Subcutaneous abdominal adipose tissue (tissue), 5 donors: ENCODE results near the gene ARRDC1.

Experiments
- H3K27ac ChIP-seq: one replicate; pipeline ENCODE4 v1.7.0; 2013; ENCODE audit warnings: low read depth, mild to moderate bottlenecking, inconsistent platforms, low read length, moderate library complexity
- H3K27me3 ChIP-seq, 5 donors: one replicate each; pipeline ENCODE4 v1.7.0; 2013; ENCODE audit warnings: low read length in 5 of 5, inconsistent platforms in 1 of 5; ENCODE audit not compliant: control insufficient read depth in 5 of 5, insufficient read depth in 4 of 5
- H3K36me3 ChIP-seq, 5 donors: one replicate each; pipeline ENCODE4 v1.7.0; 2013; ENCODE audit warnings: low read length in 5 of 5; ENCODE audit not compliant: control insufficient read depth in 5 of 5, insufficient read depth in 5 of 5
- H3K4me1 ChIP-seq, 5 donors: one replicate each; pipeline ENCODE4 v1.7.0; 2013; ENCODE audit warnings: low read length in 5 of 5, mild to moderate bottlenecking in 3 of 5, moderate library complexity in 1 of 5; ENCODE audit not compliant: control insufficient read depth in 5 of 5, insufficient read depth in 5 of 5
- H3K4me3 ChIP-seq, 5 donors: one replicate each; pipeline ENCODE4 v1.7.0; 2013; ENCODE audit warnings: low read length in 5 of 5, low read depth in 1 of 5
- H3K9ac ChIP-seq, 5 donors: one replicate each; pipeline ENCODE4 v1.7.0; 2013; ENCODE audit warnings: low read length in 5 of 5, mild to moderate bottlenecking in 4 of 5, moderate library complexity in 3 of 5
- H3K9me3 ChIP-seq, 5 donors: one replicate each; pipeline ENCODE4 v1.7.0; 2013; ENCODE audit warnings: low read length in 5 of 5; ENCODE audit not compliant: control insufficient read depth in 5 of 5
- donor health status: healthy.
- donor health status: healthy.
- donor health status: healthy.
- donor health status: healthy.
- donor health status: healthy.

The ARRDC1 gene

DNA sequence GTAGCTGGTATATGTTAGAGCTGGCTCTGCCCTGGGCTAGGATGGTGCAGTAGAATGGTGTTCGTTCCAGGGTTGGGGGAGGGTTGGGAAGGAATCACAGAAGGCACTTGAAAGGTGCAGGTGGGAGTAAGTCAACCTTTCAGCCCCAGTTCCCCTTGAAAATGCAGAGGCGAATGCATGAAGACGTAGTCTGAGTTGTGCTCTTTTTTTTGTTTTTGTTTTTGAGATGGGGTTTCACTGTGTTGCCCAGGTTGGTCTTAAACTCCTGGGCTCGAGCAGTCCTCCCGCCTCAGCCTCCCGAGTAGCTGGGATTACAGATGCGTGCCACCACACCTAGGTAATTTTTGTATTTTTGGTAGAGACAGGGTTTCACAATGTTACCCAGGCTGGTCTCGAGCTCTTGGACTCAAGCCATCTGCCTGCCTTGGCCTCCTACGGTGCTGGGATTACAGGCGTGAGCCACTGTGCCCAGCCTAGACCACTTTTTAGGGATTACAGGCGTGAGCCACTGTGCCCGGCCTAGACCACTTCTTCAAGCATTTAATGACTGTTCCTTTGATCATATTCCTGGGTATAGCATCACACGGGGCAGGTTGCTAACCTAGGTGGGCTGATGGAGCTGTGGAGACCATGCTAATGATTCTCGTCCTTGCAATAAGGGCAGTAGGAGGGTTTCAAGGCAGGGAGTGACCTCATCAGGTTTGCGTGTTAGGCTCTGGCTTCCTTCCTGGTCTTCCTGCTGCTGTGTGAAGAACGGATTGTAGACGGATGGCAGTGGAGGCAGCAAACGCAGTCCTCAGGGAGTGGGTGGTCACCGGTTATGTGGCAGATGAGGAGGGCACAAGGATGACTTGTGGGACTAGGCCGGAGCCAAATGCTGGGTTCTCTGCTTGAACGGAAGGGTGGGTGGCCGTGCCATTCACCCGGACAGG, 27.0 kb downstream of the ARRDC1 start:
- peaks cover 4 to 41% (median 34%) of the 10 kb centered on the region in 5 donors for H3K4me1 ChIP-seq
- peak overlapping the region; percentile 34 for H3K27ac ChIP-seq
- H3K4me3 ChIP-seq, result peak overlapping the region in 1 of 5 donors; percentile 33
- H3K9ac ChIP-seq, result peak overlapping the region in 2 of 5 donors; percentile 14 to 64
- no peaks in the 10 kb centered on the region for H3K36me3 ChIP-seq
- no peaks in the 10 kb centered on the region for H3K27me3 ChIP-seq
- H3K9me3 ChIP-seq, result no peaks in the 10 kb centered on the region

DNA sequence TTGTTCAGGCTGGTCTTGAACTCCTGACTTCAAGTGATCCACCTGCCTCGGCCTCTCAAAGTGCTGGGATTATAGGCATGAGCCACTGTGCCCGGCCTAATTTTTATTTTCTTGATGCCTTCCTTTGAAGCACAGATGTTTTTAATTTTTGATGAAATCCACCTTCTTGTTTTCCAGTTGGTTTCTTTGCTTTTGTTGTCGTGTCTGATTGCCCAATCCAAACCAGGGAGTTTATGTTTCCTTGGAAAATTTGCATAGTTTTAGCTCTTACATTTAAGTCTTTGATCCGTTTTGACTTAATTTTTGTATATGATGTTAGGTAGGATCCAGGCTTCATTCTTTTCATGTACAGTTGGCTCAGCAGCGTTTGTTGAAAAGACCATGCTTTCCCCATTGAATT, 28.5 kb downstream of the ARRDC1 start:
- H3K9me3 ChIP-seq, result no peaks in the 10 kb centered on the region
- no peaks in the 10 kb centered on the region for H3K36me3 ChIP-seq
- no peak overlapping the region for H3K27ac ChIP-seq
- H3K9ac ChIP-seq, result no peak overlapping the region
- H3K27me3 ChIP-seq, result no peaks in the 10 kb centered on the region
- H3K4me1 ChIP-seq, result peaks cover 4 to 31% (median 29%) of the 10 kb centered on the region in 5 donors
- no peak overlapping the region for H3K4me3 ChIP-seq

DNA sequence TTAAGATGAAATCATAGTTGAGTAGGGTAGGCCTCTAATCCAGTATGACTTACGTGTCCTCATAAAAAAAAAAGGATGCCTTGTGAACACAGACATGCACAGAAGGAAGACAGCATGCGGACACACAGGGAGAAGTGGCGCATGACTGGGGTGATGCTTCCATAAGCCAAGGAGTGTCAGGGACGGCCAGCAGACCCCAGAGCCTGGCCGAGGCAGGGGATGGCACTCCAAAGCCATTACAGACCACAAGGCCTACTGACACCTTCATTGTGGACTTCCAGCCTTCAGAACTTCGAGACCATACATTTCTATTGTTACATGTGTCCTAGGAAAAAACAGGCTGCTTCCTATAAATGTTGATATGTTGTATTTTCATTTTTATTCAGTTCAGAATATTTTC, 33.2 kb downstream of the ARRDC1 start:
- no peak overlapping the region for H3K4me3 ChIP-seq
- H3K36me3 ChIP-seq, result peaks cover 0 to 9% (median 3%) of the 10 kb centered on the region in 5 donors
- no peaks in the 10 kb centered on the region for H3K27me3 ChIP-seq
- no peaks in the 10 kb centered on the region for H3K9me3 ChIP-seq
- no peak overlapping the region for H3K9ac ChIP-seq
- H3K4me1 ChIP-seq, result peaks cover 0 to 17% (median 9%) of the 10 kb centered on the region in 5 donors
- H3K27ac ChIP-seq, result no peak overlapping the region

DNA sequence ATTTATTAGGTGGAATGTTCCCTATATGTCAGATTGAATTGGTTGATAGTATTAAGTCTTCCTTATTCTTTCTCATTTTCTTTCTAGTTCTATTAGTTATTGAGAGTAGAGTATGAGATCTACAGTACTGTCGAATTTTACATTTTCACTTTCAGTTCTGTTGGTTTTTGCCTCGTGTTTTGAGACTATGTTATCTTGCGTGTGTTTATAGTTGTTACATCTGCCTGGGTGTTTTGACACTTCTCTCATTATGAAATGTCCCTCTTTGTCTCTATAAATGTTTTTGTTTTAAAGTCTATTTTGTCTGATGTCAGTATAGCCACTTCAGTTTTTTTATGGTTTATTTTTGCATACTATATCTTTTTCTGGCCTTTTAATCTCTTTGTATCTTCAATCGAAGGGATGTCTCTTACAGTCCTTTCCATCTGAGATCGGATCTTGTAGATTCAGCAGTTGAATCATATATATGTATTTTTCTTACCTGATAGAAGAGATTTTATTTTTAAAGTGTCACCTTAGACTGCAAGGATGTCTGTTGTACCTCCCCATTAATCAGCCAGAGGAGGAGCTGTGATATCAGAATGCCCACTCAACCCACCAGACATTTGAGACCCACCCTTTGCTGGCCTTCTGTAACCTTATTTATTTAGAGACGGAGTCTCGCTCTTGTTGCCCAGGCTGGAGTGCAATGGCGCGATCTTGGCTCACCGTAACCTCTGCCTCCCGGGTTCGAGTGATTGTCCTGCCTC, 34.0 kb downstream of the ARRDC1 start:
- Histone ChIP-seq H3K27ac (no peak overlapping the region), H3K36me3 (peaks cover 0 to 13% (median 6%) of the 10 kb centered on the region in 5 donors), H3K27me3 (no peaks in the 10 kb centered on the region), H3K4me1 (peaks cover 0 to 17% (median 9%) of the 10 kb centered on the region in 5 donors), H3K9me3 (no peaks in the 10 kb centered on the region), H3K9ac (peak overlapping the region; percentile 2 to 58 (median 11)), H3K4me3 (peak overlapping the region in 1 of 5 donors; percentile 37)

DNA sequence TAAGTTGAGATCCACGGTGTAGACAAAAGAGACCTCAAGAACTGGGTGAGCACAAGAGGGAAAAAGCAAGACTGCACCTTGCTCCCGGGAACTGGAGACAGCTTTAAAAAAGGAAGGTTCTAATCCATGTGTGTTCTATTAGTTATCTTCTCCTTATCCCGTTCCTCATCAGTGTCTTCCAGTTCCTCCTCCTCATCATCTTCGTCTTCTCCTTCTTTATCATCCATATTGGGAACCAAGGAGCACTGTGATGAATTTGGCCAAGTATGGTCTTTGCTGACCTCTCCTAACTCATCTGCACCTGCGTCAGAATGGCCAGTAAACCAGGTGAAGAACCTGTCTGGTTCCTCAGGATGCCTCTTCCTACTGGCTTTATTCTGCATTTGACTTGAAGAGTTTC, 35.4 kb downstream of the ARRDC1 start:
- H3K4me3 ChIP-seq, result no peak overlapping the region
- peaks cover 0 to 17% (median 9%) of the 10 kb centered on the region in 5 donors for H3K4me1 ChIP-seq
- H3K36me3 ChIP-seq, result peaks cover 0 to 13% (median 6%) of the 10 kb centered on the region in 5 donors
- H3K27ac ChIP-seq, result no peak overlapping the region
- H3K27me3 ChIP-seq, result no peaks in the 10 kb centered on the region
- H3K9me3 ChIP-seq, result no peaks in the 10 kb centered on the region
- H3K9ac ChIP-seq, result no peak overlapping the region

DNA sequence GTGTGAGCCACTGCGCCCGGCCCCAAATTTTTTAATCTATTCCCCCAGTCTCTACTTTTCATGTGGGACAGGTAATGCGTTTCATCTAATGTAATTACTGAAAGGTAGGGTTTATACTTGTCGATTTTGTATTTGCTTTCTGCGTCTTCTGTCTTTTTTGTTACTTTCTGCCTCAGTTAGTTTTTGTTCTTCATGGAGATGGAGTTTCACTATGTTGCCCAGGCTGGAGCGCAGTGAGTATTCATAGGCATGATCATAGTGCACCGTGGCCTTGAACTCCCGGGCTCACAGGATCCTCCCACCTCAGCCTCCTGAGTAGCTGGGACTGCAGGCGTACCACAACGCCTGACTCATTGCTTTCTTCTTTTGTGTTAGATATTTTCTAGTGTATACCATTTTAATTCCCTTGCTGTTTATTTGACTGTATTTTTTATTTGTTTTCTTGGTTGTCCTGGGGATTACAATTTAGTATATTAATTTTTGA, 36.7 kb downstream of the ARRDC1 start:
- Histone ChIP-seq H3K9me3 (no peaks in the 10 kb centered on the region), H3K9ac (no peak overlapping the region), H3K4me1 (peaks cover 0 to 22% (median 11%) of the 10 kb centered on the region in 5 donors), H3K27ac (no peak overlapping the region), H3K4me3 (no peak overlapping the region), H3K36me3 (peaks cover 0 to 18% (median 10%) of the 10 kb centered on the region in 5 donors), H3K27me3 (no peaks in the 10 kb centered on the region)

DNA sequence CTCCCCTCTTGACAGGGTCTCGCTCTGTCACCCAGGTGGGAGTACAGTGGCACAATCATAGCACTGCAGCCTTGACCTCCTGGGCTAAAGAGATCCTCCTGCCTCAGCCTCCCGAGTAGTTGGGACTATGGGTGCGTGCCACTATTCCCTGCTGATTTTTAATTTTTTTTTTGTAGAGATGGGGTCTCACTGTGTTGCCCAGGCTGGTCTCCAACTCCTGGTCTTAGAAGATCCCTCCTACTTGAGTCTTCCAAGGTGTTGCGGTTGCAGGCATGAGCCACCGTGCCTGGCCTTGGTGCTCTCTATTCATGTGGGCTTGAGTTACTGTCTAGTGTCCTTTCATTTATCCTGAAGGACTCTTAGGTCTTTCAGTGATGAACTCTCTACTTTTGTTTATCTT, 37.4 kb downstream of the ARRDC1 start:
- Histone ChIP-seq H3K27me3 (no peaks in the 10 kb centered on the region), H3K36me3 (peaks cover 0 to 19% (median 12%) of the 10 kb centered on the region in 5 donors), H3K4me1 (peaks cover 0 to 25% (median 15%) of the 10 kb centered on the region in 5 donors), H3K9me3 (no peaks in the 10 kb centered on the region), H3K4me3 (no peak overlapping the region), H3K27ac (no peak overlapping the region), H3K9ac (no peak overlapping the region)

DNA sequence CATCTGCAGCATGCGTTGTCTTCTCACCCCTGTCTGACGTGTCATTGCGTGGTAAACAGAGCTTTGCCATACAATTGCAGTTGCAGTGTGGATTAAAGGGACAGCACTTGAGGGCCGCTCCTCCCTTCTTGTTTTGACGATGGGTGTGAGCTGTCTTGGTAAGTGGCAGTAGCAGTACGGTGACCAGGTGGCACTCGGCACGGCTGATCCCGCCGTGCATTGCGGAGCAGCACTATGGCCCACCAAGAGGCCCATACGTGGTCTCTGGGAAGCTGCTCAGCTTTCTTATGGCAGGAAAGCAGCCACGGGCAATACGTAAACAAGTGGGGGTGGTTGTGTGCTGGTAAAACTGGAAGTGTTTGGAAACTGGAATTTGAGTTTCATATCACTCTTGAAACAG, 38.4 kb downstream of the ARRDC1 start:
- no peaks in the 10 kb centered on the region for H3K9me3 ChIP-seq
- H3K27ac ChIP-seq, result no peak overlapping the region
- peaks cover 0 to 20% (median 15%) of the 10 kb centered on the region in 5 donors for H3K4me1 ChIP-seq

DNA sequence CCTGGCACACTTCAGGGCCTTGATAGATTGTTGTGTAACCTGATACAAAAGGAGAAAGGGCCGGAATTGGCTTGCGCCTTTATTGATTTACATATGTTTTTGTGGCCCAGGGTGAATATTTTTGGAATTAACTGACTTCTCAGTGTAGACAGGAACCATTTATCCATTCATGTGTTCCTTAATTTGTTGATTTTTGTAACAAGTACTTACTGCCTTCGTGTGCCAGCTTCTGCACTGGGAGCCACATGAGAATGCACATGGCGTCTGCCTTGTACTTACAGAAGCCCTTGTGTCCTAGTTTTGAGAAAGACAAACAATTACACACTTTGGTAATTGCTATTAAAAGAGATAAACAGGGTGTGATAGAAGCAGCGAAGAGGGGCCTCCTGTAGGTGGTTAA, 39.7 kb downstream of the ARRDC1 start:
- H3K4me1 ChIP-seq, result peaks cover 0 to 15% (median 5%) of the 10 kb centered on the region in 5 donors
- H3K27me3 ChIP-seq, result no peaks in the 10 kb centered on the region
- no peak overlapping the region for H3K27ac ChIP-seq
- H3K9me3 ChIP-seq, result no peaks in the 10 kb centered on the region
- H3K4me3 ChIP-seq, result no peak overlapping the region
- H3K36me3 ChIP-seq, result peaks cover 0 to 19% (median 12%) of the 10 kb centered on the region in 5 donors
- H3K9ac ChIP-seq, result no peak overlapping the region

More for the DNA sequence above, 38.4 kb downstream of the ARRDC1 start:
- no peak overlapping the region for H3K4me3 ChIP-seq
- no peak overlapping the region for H3K9ac ChIP-seq
- H3K36me3 ChIP-seq, result peaks cover 0 to 19% (median 12%) of the 10 kb centered on the region in 5 donors
- H3K27me3 ChIP-seq, result no peaks in the 10 kb centered on the region
